GM12873 (cell line): ENCODE data around the gene FAF1.

Source experiments
- TF ChIP-seq, protein P1 (sequence below): IDR thresholded peaks from 2 replicates; pipeline ENCODE4 v1.5.1; 2012; ENCODE audit warnings: low read depth, mild to moderate bottlenecking, moderate library complexity, low read length, control low read depth; ENCODE audit not compliant: insufficient read depth; ENCODE audit errors: missing control alignments

Gene FAF1

DNA sequence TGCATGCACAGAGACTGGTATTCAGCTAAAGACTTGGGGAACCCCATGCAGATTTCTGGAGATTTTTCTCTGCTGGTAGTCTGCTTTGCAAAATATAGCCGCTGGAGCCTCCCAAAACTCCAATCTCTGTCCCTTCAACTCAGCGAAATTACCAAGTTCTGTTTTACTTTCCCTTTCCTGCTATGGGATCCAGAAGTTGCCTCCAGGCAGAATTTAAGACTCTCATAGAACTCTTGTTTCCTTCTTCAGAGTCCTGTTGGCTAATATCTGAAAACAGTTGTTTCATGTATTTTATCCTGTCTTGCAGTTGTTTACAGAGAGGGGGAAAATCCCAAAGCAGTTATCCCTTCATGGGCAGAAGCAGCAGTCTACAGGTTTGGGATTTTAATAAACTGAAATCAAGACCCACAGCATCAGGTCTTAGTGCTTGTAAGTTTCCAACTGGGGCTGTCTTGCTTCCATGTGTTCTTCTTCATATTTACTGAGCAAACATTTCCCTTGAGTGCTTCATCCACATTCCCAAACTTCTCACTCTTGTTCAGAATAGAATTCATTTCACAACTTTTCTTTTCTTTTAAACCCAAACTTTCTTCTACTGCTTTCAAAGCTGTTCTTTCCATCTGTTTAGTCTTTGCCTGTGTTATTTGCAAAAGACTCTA lies 315.5 kb downstream of the FAF1 start:
- TF ChIP-seq, protein P1, sequence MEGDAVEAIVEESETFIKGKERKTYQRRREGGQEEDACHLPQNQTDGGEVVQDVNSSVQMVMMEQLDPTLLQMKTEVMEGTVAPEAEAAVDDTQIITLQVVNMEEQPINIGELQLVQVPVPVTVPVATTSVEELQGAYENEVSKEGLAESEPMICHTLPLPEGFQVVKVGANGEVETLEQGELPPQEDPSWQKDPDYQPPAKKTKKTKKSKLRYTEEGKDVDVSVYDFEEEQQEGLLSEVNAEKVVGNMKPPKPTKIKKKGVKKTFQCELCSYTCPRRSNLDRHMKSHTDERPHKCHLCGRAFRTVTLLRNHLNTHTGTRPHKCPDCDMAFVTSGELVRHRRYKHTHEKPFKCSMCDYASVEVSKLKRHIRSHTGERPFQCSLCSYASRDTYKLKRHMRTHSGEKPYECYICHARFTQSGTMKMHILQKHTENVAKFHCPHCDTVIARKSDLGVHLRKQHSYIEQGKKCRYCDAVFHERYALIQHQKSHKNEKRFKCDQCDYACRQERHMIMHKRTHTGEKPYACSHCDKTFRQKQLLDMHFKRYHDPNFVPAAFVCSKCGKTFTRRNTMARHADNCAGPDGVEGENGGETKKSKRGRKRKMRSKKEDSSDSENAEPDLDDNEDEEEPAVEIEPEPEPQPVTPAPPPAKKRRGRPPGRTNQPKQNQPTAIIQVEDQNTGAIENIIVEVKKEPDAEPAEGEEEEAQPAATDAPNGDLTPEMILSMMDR = no peak

DNA sequence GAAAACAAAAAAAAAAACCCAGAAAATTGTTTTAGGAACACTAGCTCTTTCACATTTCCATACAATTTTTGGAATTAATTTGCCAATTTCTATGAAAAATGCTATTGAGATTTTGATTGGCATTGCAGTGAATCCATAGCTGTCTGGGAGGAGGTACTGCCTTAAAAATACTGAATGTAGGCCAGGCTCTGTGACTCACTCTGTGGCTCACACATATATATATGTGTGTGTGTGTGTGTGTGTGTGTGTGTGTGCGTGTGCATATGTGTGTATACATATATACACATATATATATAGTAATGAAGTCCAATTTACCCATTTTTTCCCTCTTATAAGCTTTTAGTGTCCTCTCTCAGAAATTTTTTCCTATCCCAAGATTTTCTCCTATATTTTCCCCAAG lies 322.6 kb downstream of the FAF1 start:
- TF ChIP-seq, protein P1 = no peak

DNA sequence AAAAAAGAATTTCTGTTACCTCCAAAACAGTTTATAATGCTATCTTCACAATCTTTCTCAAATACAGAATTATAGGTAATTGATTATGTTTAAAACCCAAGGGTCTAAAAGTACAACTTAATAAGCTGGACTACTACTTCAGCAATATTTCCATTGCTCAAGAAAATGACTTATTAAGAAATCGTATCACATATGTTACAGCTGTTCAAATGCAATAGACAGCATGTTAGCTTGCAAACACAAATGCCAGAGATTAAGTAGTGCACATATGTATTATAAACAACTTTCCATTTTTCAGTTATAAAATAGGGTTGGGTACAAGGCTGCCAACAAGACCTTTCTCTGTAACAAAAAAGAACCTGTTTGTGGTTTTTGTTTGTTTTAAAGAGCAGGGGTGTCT lies 325.8 kb downstream of the FAF1 start:
- TF ChIP-seq, protein P1 = no peak

DNA sequence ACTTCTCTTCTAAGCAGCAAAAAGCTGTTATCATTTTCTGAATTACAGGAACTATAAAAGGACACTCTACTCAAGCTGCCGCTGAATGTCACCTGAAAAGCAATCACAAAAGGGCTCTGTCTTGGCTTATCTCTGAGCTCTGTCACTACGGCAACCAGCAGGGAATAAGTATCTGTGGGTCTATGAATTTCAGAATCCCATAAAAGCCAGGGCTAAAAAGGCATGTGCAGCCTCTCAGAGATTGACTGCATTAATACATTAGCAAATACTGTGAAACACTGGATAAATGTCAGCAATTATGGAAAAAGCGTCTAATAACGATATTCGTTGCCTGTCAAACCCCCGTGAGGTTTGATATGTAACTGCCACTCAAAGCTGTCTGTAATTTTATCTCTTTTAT lies 326.6 kb downstream of the FAF1 start:
- TF ChIP-seq, protein P1 = no peak

DNA sequence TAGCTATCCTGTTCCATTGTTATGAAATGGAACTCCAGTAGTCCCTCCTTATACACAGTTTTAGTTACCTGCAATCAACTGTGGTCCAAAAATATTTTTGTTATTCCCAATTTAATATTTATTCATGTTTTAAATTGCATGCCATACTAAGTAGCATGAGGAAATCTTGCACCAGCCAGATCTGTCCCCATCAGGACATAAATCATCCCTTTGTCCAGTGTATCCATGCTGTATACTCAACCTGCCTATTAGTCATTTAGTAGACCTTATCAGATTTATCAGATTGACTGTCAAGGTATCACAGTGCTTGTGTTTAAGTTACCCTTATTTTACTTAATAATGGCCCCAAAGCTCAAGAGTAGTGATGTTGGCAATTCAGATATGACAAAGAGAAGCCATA lies 328.9 kb downstream of the FAF1 start:
- TF ChIP-seq, protein P1 = no peak

DNA sequence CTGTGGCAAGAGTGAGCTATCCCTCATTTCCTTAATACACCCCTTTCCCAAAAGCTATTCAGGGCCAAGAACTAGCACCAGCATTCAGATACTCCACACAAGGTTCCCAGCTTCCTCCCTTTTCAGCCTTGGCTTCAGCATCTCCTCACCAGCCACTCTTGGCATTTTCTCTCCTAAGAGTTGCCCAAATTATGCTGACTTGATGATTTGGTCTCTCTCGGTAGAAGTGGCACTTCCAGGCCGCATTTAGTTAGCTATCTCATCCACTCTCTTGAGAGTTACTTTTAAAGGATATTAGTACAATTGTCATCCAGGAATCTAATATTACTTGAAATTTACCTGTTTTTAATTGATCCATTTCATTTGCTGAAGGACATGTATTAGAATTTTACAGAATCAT lies 337.8 kb downstream of the FAF1 start:
- TF ChIP-seq, protein P1 = no peak

DNA sequence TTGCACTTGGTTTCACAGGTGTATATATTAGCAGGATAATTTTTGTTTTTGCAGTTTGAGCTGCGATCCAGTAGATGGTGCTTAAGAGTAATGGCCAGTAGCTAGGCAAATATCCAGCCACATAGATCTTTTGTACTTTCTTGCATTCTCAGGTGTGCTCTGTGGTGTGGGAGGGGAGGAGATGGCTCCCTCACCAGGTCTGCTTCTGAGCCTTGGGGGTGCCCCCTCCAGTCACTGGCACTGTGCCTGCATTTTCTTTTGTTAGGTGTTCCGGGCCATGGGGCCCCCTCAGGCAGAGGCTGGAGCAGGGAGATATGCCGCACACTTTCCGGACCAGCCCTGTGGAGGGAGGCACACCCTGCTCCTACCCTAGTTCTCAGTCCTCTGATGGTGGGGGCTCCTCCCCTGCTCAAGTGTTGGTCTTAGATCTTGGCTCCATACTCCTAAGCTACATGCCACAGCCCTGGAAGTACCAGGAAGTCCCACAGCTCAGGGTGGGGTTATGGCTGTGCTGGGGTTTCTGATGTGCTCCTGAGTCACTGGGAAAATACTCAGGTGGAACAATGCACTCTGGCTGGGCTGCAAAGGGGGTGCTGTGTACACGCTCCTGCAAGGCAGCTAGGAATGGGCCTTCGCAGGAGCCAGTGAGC lies 339.3 kb downstream of the FAF1 start:
- TF ChIP-seq, protein P1 = peak; percentile 36
